IMR-90 (cell line): Measurements from ENCODE around the gene PKD1. TPM values are rescaled to one million over a fixed set of nuclear protein-coding genes. Genes with fewer than 3 reads are reported as not detected.

Experiments
- ATAC-seq: fragments of 200-7000 bp; cut with Tn5 transposase; 2 replicates; pipeline ENCODE4 v1.9.1; 2020; ENCODE audit warnings: low read depth, mild to moderate bottlenecking, moderate library complexity
- BruUV-seq: library from RNA; stranded (reverse); fragments of 400-500 nt; replicated peaks from 2 replicates; lab custom pipeline; 2021; lab: Mats Ljungman, UMichigan
- CTCF ChIA-PET: fragments of 300-600 bp; formaldehyde crosslinking; extraction: SDS; loops from one replicate; lab custom pipeline; 2021; ENCODE audit warnings: antibody characterized with exemption; lab: Yijun Ruan, JAX
- POLR2A ChIA-PET: fragments of 300-600 bp; sonication (Branson Sonifier 250); formaldehyde crosslinking; loops from one replicate; lab custom pipeline; 2022; ENCODE audit warnings: antibody characterized with exemption; ENCODE audit not compliant: unreplicated experiment; lab: Charles Lee
- DNase-seq: peaks from one replicate; pipeline ENCODE4 v3.0.0; 2013
- H2AFZ ChIP-seq: replicated peaks from 2 replicates; pipeline ENCODE3; 2013; ENCODE audit warnings: low read length, mild to moderate bottlenecking; ENCODE audit not compliant: poor library complexity
- H2AK5ac ChIP-seq: 2 replicates; pipeline ENCODE4 v1.6.1; 2013; ENCODE audit warnings: low read depth, low read length, inconsistent platforms
- H2AK9ac ChIP-seq: replicated peaks from 2 replicates; pipeline ENCODE3; 2013; ENCODE audit warnings: mild to moderate bottlenecking, low read depth, low read length, moderate library complexity; ENCODE audit not compliant: poor library complexity
- H2BK120ac ChIP-seq: 2 replicates; pipeline ENCODE4 v1.6.1; 2013; ENCODE audit warnings: low read depth, low read length, inconsistent platforms
- H2BK15ac ChIP-seq: 3 replicates; pipeline ENCODE4 v1.6.1; 2013; ENCODE audit warnings: low read depth, low read length, inconsistent platforms
- H2BK20ac ChIP-seq: 2 replicates; pipeline ENCODE4 v1.6.1; 2013; ENCODE audit warnings: low read depth, mild to moderate bottlenecking, inconsistent platforms, low read length, moderate library complexity
- H2BK5ac ChIP-seq: 2 replicates; pipeline ENCODE4 v1.6.1; 2013; ENCODE audit warnings: mild to moderate bottlenecking, low read depth, low read length, inconsistent platforms; ENCODE audit not compliant: poor library complexity, severe bottlenecking
- H3K14ac ChIP-seq: replicated peaks from 2 replicates; pipeline ENCODE4 v1.6.1; 2013; ENCODE audit warnings: low read depth, low read length, inconsistent platforms
- H3K18ac ChIP-seq: 2 replicates; pipeline ENCODE4 v1.6.1; 2013; ENCODE audit warnings: low read depth, low read length, control low read depth
- H3K23ac ChIP-seq: 2 replicates; pipeline ENCODE4 v1.6.1; 2013; ENCODE audit warnings: low read depth, low read length, inconsistent platforms
- H3K27ac ChIP-seq: 2 replicates; pipeline ENCODE4 v1.5.1; 2013; ENCODE audit warnings: mild to moderate bottlenecking, control low read depth, low read length; ENCODE audit not compliant: insufficient read depth
- H3K27me3 ChIP-seq: 2 replicates; pipeline ENCODE4 v1.6.1; 2013; ENCODE audit warnings: low read length; ENCODE audit not compliant: control insufficient read depth, insufficient read depth
- H3K36me3 ChIP-seq: 2 replicates; pipeline ENCODE4 v1.6.1; 2013; ENCODE audit warnings: low read length, mixed read lengths; ENCODE audit not compliant: control insufficient read depth, insufficient read depth
- H3K4ac ChIP-seq: 2 replicates; pipeline ENCODE4 v1.6.1; 2013; ENCODE audit warnings: low read depth, low read length, inconsistent platforms
- H3K4me1 ChIP-seq: 2 replicates; pipeline ENCODE4 v1.6.1; 2013; ENCODE audit warnings: low read length, mixed read lengths; ENCODE audit not compliant: control insufficient read depth, insufficient read depth
- H3K4me2 ChIP-seq: 2 replicates; pipeline ENCODE4 v1.6.1; 2013; ENCODE audit warnings: low read depth, mild to moderate bottlenecking, control low read depth, low read length, moderate library complexity
- H3K4me3 ChIP-seq: 2 replicates; pipeline ENCODE4 v1.5.1; 2013; ENCODE audit warnings: low read depth, mild to moderate bottlenecking, control low read depth, low read length, moderate library complexity; ENCODE audit not compliant: insufficient read depth
- H3K56ac ChIP-seq: 2 replicates; pipeline ENCODE4 v1.6.1; 2013; ENCODE audit warnings: low read length, inconsistent platforms; ENCODE audit not compliant: insufficient read depth; ENCODE audit errors: extremely low read depth
- H3K79me1 ChIP-seq, 2 experiments: 2 replicates each; pipeline ENCODE4 v1.6.1; 2013; ENCODE audit warnings: low read length in 2 of 2, inconsistent platforms in 1 of 2, low read depth in 1 of 2
- H3K9ac ChIP-seq: 2 replicates; pipeline ENCODE4 v1.6.1; 2013; ENCODE audit warnings: low read depth, low read length, control low read depth
- H3K9me1 ChIP-seq: 2 replicates; pipeline ENCODE4 v1.6.1; 2013; ENCODE audit warnings: low read length, inconsistent platforms; ENCODE audit not compliant: insufficient read depth
- H3K9me3 ChIP-seq: 2 replicates; pipeline ENCODE4 v1.6.1; 2013; ENCODE audit warnings: low read length; ENCODE audit not compliant: control insufficient read depth, insufficient read depth
- H4K20me1 ChIP-seq: 2 replicates; pipeline ENCODE4 v1.6.1; 2013; ENCODE audit warnings: low read length, inconsistent platforms; ENCODE audit not compliant: insufficient read depth
- H4K5ac ChIP-seq: 2 replicates; pipeline ENCODE4 v1.6.1; 2013; ENCODE audit warnings: mild to moderate bottlenecking, low read depth, low read length, control low read depth
- H4K8ac ChIP-seq, 2 experiments: 2 replicates each; pipeline ENCODE4 v1.6.1; 2013; ENCODE audit warnings: low read depth in 2 of 2, low read length in 2 of 2, control low read depth in 1 of 2, inconsistent platforms in 1 of 2
- H4K91ac ChIP-seq: 2 replicates; pipeline ENCODE4 v1.6.1; 2013; ENCODE audit warnings: low read depth, low read length, inconsistent platforms; ENCODE audit not compliant: insufficient read depth
- BHLHE40 ChIP-seq: fragments of 150-350 bp; IDR thresholded peaks from 2 replicates; pipeline ENCODE4 v1.6.1; 2016; ENCODE audit warnings: mild to moderate bottlenecking, low read depth, low read length
- CEBPB ChIP-seq: IDR thresholded peaks from 2 replicates; pipeline ENCODE4 v1.6.1; 2012; ENCODE audit warnings: low read depth, low read length, improper control_type of control experiment
- CHD1 ChIP-seq: IDR thresholded peaks from 2 replicates; pipeline ENCODE4 v1.6.1; 2012; ENCODE audit warnings: low read depth, low read length, improper control_type of control experiment
- FOS ChIP-seq: fragments of 150-350 bp; IDR thresholded peaks from 2 replicates; pipeline ENCODE4 v1.6.1; 2016; ENCODE audit warnings: low read depth, low read length
- MAFK ChIP-seq: IDR thresholded peaks from 2 replicates; pipeline ENCODE4 v1.6.1; 2012; ENCODE audit warnings: low read depth, low read length, improper control_type of control experiment
- MAZ ChIP-seq: IDR thresholded peaks from 2 replicates; pipeline ENCODE4 v1.6.1; 2012; ENCODE audit warnings: low read depth, mild to moderate bottlenecking, low read length, improper control_type of control experiment, moderate library complexity, borderline replicate concordance
- MXI1 ChIP-seq: IDR thresholded peaks from 2 replicates; pipeline ENCODE4 v1.6.1; 2012; ENCODE audit warnings: low read depth, mild to moderate bottlenecking, low read length, moderate library complexity, borderline replicate concordance
- POLR2A ChIP-seq: IDR thresholded peaks from 2 replicates; pipeline ENCODE4 v1.6.1; 2012; ENCODE audit warnings: mild to moderate bottlenecking, low read depth, low read length
- RAD21 ChIP-seq: IDR thresholded peaks from 2 replicates; pipeline ENCODE4 v1.6.1; 2012; ENCODE audit warnings: low read length, improper control_type of control experiment
- RCOR1 ChIP-seq: IDR thresholded peaks from 2 replicates; pipeline ENCODE4 v1.6.1; 2012; ENCODE audit warnings: mild to moderate bottlenecking, low read length, improper control_type of control experiment; ENCODE audit not compliant: insufficient replicate concordance
- RFX5 ChIP-seq: IDR thresholded peaks from 2 replicates; pipeline ENCODE4 v1.8.0; 2012; ENCODE audit warnings: low read depth, mild to moderate bottlenecking, low read length, moderate library complexity
- SMC3 ChIP-seq: fragments of 150-350 bp; IDR thresholded peaks from 2 replicates; pipeline ENCODE4 v1.6.1; 2016; ENCODE audit warnings: low read depth, mild to moderate bottlenecking, antibody characterized with exemption, low read length, moderate library complexity
- WGBS, 2 experiments: methylation state at CpG; one replicate each; pipeline versions ENCODE4 v1.1.5 to v1.1.7; 2013; ENCODE audit warnings: missing lambda C conversion rate in 2 of 2; ENCODE audit not compliant: insufficient read length in 1 of 2; ENCODE audit errors: extremely low coverage in 2 of 2; 5-methylcytosine and 5-hydroxymethylcytosine counted together
- dilution Hi-C: fragments of 300-500 bp; cut with HindIII; formaldehyde crosslinking; loops from one replicate; pipeline ENCODE4 v1.14.3; 2018; ENCODE audit warnings: low sequenced_read_pairs; ENCODE audit not compliant: unreplicated experiment
- in situ Hi-C: fragments of 300-500 bp; cut with MboI; formaldehyde crosslinking; loops from 3 replicates; pipeline ENCODE4 v1.14.3; 2019; ENCODE audit warnings: low sequenced_read_pairs, inconsistent platforms, mixed read lengths
- intact Hi-C: fragments of 100-400 bp; cut with micrococcal nuclease; formaldehyde crosslinking; loops from 2 replicates; pipeline ENCODE4 v1.10.0; 2022
- polyA plus RNA-seq, 3 experiments: library from polyadenylated mRNA; depleted of rRNA; stranded (reverse); fragments of >200 nt; gene quantifications; 2 replicates each; pipeline ENCODE4 v1.2.3, GENCODE V29; 2012; ENCODE audit warnings: low replicate concordance in 1 of 3
- total RNA-seq: library from RNA; depleted of rRNA; stranded (reverse); fragments of >200 nt; gene quantifications from 2 replicates; pipeline ENCODE4 v1.2.3, GENCODE V29; 2012
- TF ChIP-seq, protein P1 (sequence below): conservative IDR thresholded peaks from 2 replicates; pipeline ENCODE4 v1.5.1; 2012; ENCODE audit warnings: mild to moderate bottlenecking, low read depth, low read length, improper control_type of control experiment
- TF ChIP-seq, protein P2 (sequence below): fragments of 150-350 bp; IDR thresholded peaks from 2 replicates; pipeline ENCODE4 v1.6.1; 2017; ENCODE audit warnings: mild to moderate bottlenecking, antibody characterized with exemption, low read length, low read depth
- TF ChIP-seq, protein P3 (sequence below): fragments of 150-350 bp; IDR thresholded peaks from 2 replicates; pipeline ENCODE4 v1.6.1; 2016; ENCODE audit warnings: low read depth, mild to moderate bottlenecking, low read length, moderate library complexity, borderline replicate concordance

The PKD1 gene
- total and polyA plus RNA-seq, 2 of the 4 experiments (the other 2 are of a cell fraction) = 7.9 to 97.3 TPM

DNA sequence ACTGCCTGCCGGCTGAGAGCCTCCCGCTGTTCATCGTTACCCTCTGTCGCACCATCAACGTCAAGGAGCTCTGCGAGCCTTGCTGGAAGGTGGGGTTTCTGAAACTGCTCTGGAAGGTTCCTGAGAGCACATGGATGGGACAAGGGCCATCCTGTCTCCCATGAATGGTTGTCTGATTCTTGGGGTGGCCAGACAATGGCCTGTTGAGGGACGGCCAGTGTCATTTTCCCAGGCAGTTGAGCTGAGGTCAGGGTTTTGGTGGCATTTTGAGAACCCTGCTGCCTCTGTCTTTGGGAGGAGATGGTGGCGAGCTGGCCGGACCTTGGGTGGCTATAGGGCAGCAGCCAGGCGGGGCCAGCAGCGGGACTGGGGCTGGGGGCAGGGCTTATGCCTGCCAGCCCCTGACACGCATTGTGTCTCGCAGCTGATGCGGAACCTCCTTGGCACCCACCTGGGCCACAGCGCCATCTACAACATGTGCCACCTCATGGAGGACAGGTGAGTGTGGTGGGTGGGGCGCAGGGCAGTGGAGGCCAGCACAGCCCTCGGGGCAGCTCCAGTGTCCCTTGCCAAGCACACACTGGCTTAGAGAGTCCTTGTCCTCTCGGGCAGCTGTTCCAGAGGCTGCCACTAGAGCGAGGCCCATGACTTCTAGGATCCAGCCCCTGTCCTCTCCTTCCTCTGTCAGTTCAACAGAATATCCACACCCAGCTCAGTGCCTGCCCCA is 78.9 kb downstream of the PKD1 start:
- no peak overlapping the region for H3K14ac ChIP-seq
- no peak for DNase-seq
- ATAC-seq = no peak
- H3K27me3 ChIP-seq = no peaks in the 10 kb centered on the region
- no peak overlapping the region for H3K4me2 ChIP-seq
- H2BK20ac ChIP-seq = no peak overlapping the region
- H3K9me3 ChIP-seq = no peaks in the 10 kb centered on the region
- no peak overlapping the region for H3K18ac ChIP-seq
- in situ Hi-C loops (no loop called here), intact Hi-C loops (loop anchor here (1.0 kb wide), 1 partner anchor 34 kb away; no protein-coding TSS in a partner anchor), dilution Hi-C loops (no loop called here)
- H2BK5ac ChIP-seq = no peak overlapping the region
- no peak overlapping the region for H3K4ac ChIP-seq
- no peak overlapping the region for H2BK120ac ChIP-seq
- no peak overlapping the region for H3K4me3 ChIP-seq
- no peak overlapping the region for H4K8ac ChIP-seq
- H3K4me1 ChIP-seq = no peaks in the 10 kb centered on the region
- H4K5ac ChIP-seq = no peak overlapping the region
- no peak overlapping the region for H4K91ac ChIP-seq
- ChIA-PET POLR2A (no interaction called here), CTCF (no interaction called here)
- H3K9me1 ChIP-seq = no peaks in the 10 kb centered on the region
- no peak overlapping the region for H3K27ac ChIP-seq
- H2BK15ac ChIP-seq = no peak overlapping the region
- H3K56ac ChIP-seq = no peak overlapping the region
- peaks cover 5 to 28% of the 10 kb centered on the region in 2 experiments; a peak in 3 of 4 replicates for H3K79me1 ChIP-seq
- no peaks in the 10 kb centered on the region; the same call in 1 of the 2 replicates for H4K20me1 ChIP-seq
- no peak overlapping the region for H3K23ac ChIP-seq
- H2AFZ ChIP-seq = no peak overlapping the region
- WGBS, 2 experiments = 98% methylated on average over 10 of the region's 19 CpGs; no CpG with 5 or more reads in 1 of the 2 experiments
- no TSS peak for BruUV-seq
- peak overlapping the region; percentile 42 for H2AK9ac ChIP-seq
- no peak overlapping the region for H3K9ac ChIP-seq
- H3K36me3 ChIP-seq = peaks cover 66% of the 10 kb centered on the region
- no peak overlapping the region for H2AK5ac ChIP-seq
- TF ChIP-seq CEBPB (no peak), CHD1 (no peak), SMC3 (no peak), MAZ (no peak), RFX5 (no peak), RAD21 (no peak), MXI1 (no peak), POLR2A (no peak), RCOR1 (no peak), BHLHE40 (no peak), MAFK (no peak), FOS (no peak)
- TF ChIP-seq, protein P1, sequence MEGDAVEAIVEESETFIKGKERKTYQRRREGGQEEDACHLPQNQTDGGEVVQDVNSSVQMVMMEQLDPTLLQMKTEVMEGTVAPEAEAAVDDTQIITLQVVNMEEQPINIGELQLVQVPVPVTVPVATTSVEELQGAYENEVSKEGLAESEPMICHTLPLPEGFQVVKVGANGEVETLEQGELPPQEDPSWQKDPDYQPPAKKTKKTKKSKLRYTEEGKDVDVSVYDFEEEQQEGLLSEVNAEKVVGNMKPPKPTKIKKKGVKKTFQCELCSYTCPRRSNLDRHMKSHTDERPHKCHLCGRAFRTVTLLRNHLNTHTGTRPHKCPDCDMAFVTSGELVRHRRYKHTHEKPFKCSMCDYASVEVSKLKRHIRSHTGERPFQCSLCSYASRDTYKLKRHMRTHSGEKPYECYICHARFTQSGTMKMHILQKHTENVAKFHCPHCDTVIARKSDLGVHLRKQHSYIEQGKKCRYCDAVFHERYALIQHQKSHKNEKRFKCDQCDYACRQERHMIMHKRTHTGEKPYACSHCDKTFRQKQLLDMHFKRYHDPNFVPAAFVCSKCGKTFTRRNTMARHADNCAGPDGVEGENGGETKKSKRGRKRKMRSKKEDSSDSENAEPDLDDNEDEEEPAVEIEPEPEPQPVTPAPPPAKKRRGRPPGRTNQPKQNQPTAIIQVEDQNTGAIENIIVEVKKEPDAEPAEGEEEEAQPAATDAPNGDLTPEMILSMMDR = no peak
- TF ChIP-seq, protein P2, sequence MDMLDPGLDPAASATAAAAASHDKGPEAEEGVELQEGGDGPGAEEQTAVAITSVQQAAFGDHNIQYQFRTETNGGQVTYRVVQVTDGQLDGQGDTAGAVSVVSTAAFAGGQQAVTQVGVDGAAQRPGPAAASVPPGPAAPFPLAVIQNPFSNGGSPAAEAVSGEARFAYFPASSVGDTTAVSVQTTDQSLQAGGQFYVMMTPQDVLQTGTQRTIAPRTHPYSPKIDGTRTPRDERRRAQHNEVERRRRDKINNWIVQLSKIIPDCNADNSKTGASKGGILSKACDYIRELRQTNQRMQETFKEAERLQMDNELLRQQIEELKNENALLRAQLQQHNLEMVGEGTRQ = no peak
- TF ChIP-seq, protein P3, sequence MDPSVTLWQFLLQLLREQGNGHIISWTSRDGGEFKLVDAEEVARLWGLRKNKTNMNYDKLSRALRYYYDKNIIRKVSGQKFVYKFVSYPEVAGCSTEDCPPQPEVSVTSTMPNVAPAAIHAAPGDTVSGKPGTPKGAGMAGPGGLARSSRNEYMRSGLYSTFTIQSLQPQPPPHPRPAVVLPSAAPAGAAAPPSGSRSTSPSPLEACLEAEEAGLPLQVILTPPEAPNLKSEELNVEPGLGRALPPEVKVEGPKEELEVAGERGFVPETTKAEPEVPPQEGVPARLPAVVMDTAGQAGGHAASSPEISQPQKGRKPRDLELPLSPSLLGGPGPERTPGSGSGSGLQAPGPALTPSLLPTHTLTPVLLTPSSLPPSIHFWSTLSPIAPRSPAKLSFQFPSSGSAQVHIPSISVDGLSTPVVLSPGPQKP = no peak
